Measurements from ENCODE around the gene CHIC2.
"Not testable (repeated sequence)": the region's sequence is repeated elsewhere in the genome, so short reads cannot be mapped to it uniquely, and the experiment has no call there.

CHIC2 gene

GRCh38 chr4:54050214-54050904 is 14.0 kb downstream of the CHIC2 start:
- Histone ChIP-seq H3K4me1 (ENCODE audit: low read length) (no peaks in the 10 kb centered on the region), H3K4me2 (ENCODE audit: low read length) (no peak overlapping the region), H3K27ac (ENCODE audit: low read length) (no peak overlapping the region), H3K4me3 (ENCODE audit: low read length) (no peak overlapping the region), H3K27me3 (ENCODE audit: low read depth, low read length) (no peaks in the 10 kb centered on the region), H3K36me3 (replicated peaks; ENCODE audit: low read depth, low read length) (peaks cover 6% of the 10 kb centered on the region), H3K9ac (ENCODE audit: low read length) (no peak overlapping the region), H4K20me1 (ENCODE audit: insufficient read depth, low read length) (peaks cover 37% of the 10 kb centered on the region), H2AFZ (ENCODE audit: low read depth, low read length) (no peak overlapping the region), H3K79me2 (ENCODE audit: low read length) (peaks cover 46% of the 10 kb centered on the region), H3K9me3 (ENCODE audit: insufficient read depth, low read length) (no peaks in the 10 kb centered on the region)
- TF ChIP-seq CTCF (IDR thresholded peaks at IDR 0.05; ENCODE audit: low read depth, low read length) (no peak), EZH2phosphoT487 (IDR thresholded peaks at IDR 0.05; ENCODE audit: low read depth) (no peak)

DNA sequence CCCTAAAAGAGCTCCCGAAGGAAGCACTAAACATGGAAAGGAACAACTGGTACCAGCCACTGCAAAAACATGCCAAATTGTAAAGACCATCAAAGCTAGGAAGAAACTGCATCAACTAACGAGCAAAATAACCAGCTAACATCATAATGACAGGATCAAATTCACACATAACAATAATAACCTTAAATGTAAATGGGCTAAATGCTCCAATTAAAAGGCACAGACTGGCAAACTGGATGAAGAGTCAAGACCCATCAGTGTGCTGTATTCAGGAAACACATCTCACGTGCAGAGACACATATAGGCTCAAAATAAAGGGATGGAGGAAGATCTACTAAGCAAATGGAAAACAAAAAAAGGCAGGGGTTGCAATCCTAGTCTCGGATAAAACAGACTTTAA is 20.8 kb downstream of the CHIC2 start:
- H3K4me3 ChIP-seq (ENCODE audit: low read length); H3K9ac ChIP-seq (ENCODE audit: low read length); H3K79me2 ChIP-seq (ENCODE audit: low read length); H3K9me3 ChIP-seq (ENCODE audit: insufficient read depth, low read length); H3K4me1 ChIP-seq (ENCODE audit: low read length); H2AFZ ChIP-seq (ENCODE audit: low read depth, low read length); H3K4me2 ChIP-seq (ENCODE audit: low read length); H3K27me3 ChIP-seq (ENCODE audit: low read depth, low read length); H4K20me1 ChIP-seq (ENCODE audit: insufficient read depth, low read length); H3K27ac ChIP-seq (ENCODE audit: low read length): not testable (repeated sequence)
- H3K36me3 ChIP-seq (replicated peaks; ENCODE audit: low read depth, low read length): peaks cover 13% of the 10 kb centered on the region

DNA sequence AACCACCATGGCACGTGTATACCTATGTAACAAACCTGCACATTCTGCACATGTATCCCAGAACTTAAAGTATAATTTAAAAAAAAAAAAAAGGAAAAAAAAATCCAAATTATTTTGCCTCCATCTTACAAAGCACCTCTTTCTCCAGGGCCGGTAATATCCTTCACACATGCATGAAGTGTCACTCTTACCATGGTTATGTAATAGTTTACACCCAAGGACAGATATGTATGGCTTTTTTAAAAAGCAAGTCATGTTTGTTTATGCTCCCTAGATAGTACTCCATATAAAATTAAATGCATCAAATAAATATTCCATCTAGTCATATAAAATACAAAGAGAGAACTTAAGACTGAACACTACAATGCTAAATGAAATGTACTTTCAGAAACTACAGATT is 22.5 kb downstream of the CHIC2 start:
- H3K79me2 ChIP-seq (ENCODE audit: low read length): no peaks in the 10 kb centered on the region; the same call in 1 of the 2 replicates
- H3K36me3 ChIP-seq (replicated peaks; ENCODE audit: low read depth, low read length): peaks cover 11% of the 10 kb centered on the region
- H2AFZ ChIP-seq (ENCODE audit: low read depth, low read length): no peak overlapping the region

DNA sequence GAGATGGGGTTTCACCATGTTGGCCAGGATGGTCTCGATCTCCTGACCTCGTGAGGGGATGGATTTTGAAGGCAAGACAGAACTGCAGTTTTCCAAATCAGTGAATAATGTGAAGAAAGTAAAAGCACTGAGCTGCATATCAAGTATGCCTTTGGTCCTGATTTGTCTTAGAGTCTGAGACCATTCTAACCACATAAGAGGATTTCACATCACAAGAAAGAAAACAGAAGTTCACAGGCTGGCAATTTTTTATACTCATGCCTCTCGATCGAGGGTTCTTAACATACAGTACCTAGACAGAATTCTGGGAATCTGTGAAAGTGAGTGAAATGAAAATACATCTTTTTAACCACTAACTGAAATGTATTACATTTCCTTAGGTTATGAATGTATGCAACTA is 23.3 kb downstream of the CHIC2 start:
- no peak overlapping the region for H3K4me2 ChIP-seq (ENCODE audit: low read length)
- no peak overlapping the region for H3K9ac ChIP-seq (ENCODE audit: low read length)
- H3K9me3 ChIP-seq (ENCODE audit: insufficient read depth, low read length): no peaks in the 10 kb centered on the region
- TF ChIP-seq CTCF (IDR thresholded peaks at IDR 0.05; ENCODE audit: low read depth, low read length): no peak
- TF ChIP-seq EZH2phosphoT487 (IDR thresholded peaks at IDR 0.05; ENCODE audit: low read depth): no peak
- H3K4me1 ChIP-seq (ENCODE audit: low read length): no peaks in the 10 kb centered on the region
- H3K36me3 ChIP-seq (replicated peaks; ENCODE audit: low read depth, low read length): peaks cover 11% of the 10 kb centered on the region
- H3K79me2 ChIP-seq (ENCODE audit: low read length): no peaks in the 10 kb centered on the region; the same call in 1 of the 2 replicates
- no peaks in the 10 kb centered on the region for H3K27me3 ChIP-seq (ENCODE audit: low read depth, low read length)
- 0 out of 2 replicates have a peak, but pooled peaks cover 7% of the 10 kb centered on the region for H4K20me1 ChIP-seq (ENCODE audit: insufficient read depth, low read length)
- H3K4me3 ChIP-seq (ENCODE audit: low read length): no peak overlapping the region
- no peak overlapping the region for H2AFZ ChIP-seq (ENCODE audit: low read depth, low read length)
- no peak overlapping the region for H3K27ac ChIP-seq (ENCODE audit: low read length)

More for the DNA sequence above, 22.5 kb downstream of the CHIC2 start:
- 0 out of 2 replicates have a peak, but pooled peaks cover 7% of the 10 kb centered on the region for H4K20me1 ChIP-seq (ENCODE audit: insufficient read depth, low read length)
- no peaks in the 10 kb centered on the region for H3K4me1 ChIP-seq (ENCODE audit: low read length)
- TF ChIP-seq EZH2phosphoT487 (IDR thresholded peaks at IDR 0.05; ENCODE audit: low read depth): no peak
- no peak overlapping the region for H3K9ac ChIP-seq (ENCODE audit: low read length)
- H3K4me2 ChIP-seq (ENCODE audit: low read length): no peak overlapping the region
- H3K9me3 ChIP-seq (ENCODE audit: insufficient read depth, low read length): no peaks in the 10 kb centered on the region
- H3K4me3 ChIP-seq (ENCODE audit: low read length): no peak overlapping the region
- H3K27ac ChIP-seq (ENCODE audit: low read length): no peak overlapping the region
- H3K27me3 ChIP-seq (ENCODE audit: low read depth, low read length): no peaks in the 10 kb centered on the region

DNA sequence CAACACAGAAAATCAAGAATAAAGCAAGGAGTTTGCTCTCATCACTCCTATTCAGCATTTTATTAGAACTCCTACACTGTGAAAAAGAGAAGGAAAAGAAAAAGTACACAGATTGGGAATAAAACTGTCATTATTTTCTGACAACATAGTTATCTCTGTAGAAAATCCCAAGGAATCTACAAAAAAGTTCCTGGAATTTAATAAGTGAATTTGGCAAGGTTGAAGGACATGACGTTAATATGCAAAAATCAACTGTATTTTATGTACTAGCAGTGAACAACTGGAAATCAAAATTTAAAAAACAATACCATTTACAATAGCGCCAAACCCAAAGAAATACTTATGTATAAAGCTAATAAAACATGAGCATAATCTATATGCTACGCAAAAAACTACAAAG is 26.3 kb downstream of the CHIC2 start:
- H3K79me2 ChIP-seq (ENCODE audit: low read length): no peaks in the 10 kb centered on the region; the same call in 1 of the 2 replicates
- H3K4me3 ChIP-seq (ENCODE audit: low read length): no peak overlapping the region
- no peak overlapping the region for H2AFZ ChIP-seq (ENCODE audit: low read depth, low read length)
- H4K20me1 ChIP-seq (ENCODE audit: insufficient read depth, low read length): 0 out of 2 replicates have a peak, but pooled peaks cover 9% of the 10 kb centered on the region
- H3K4me1 ChIP-seq (ENCODE audit: low read length): peaks cover under 1% of the 10 kb centered on the region
- H3K36me3 ChIP-seq (replicated peaks; ENCODE audit: low read depth, low read length): peaks cover 11% of the 10 kb centered on the region
- H3K27ac ChIP-seq (ENCODE audit: low read length): no peak overlapping the region
- no peak overlapping the region for H3K9ac ChIP-seq (ENCODE audit: low read length)
- no peak for TF ChIP-seq EZH2phosphoT487 (IDR thresholded peaks at IDR 0.05; ENCODE audit: low read depth)
- TF ChIP-seq CTCF (IDR thresholded peaks at IDR 0.05; ENCODE audit: low read depth, low read length): no peak
- no peaks in the 10 kb centered on the region for H3K9me3 ChIP-seq (ENCODE audit: insufficient read depth, low read length)
- no peaks in the 10 kb centered on the region for H3K27me3 ChIP-seq (ENCODE audit: low read depth, low read length)
- H3K4me2 ChIP-seq (ENCODE audit: low read length): no peak overlapping the region
